Heart left ventricle (tissue), 16 donors: ENCODE data around the gene TENT5A. TPM values are rescaled to one million over a fixed set of nuclear protein-coding genes. Genes with fewer than 3 reads are reported as not detected.

Source experiments
- ATAC-seq, 4 donors: fragments of 200-7000 bp; cut with Tn5 transposase; one replicate each; pipeline ENCODE4 v1.9.1; 2020 to 2022; ENCODE audit warnings: moderate library complexity in 4 of 4, mild to moderate bottlenecking in 3 of 4, moderate number of reproducible peaks in 1 of 4
- DNase-seq, 5 donors: peaks; one replicate each; pipeline ENCODE4 v3.0.0-alpha.2; 2020
- H3K27ac ChIP-seq, 12 donors: fragments of 200-600 bp; sonication (generic) in 4 of 12; one replicate each; pipeline versions ENCODE4 v1.5.0 to v1.8.0; 2016 to 2022; ENCODE audit warnings: mild to moderate bottlenecking in 2 of 12
- H3K27me3 ChIP-seq, 9 donors: fragments of 200-600 bp; sonication (generic) in 2 of 9; one replicate each; pipeline versions ENCODE4 v1.5.1 to v1.8.0; 2016 to 2022; ENCODE audit warnings: mild to moderate bottlenecking in 3 of 9
- H3K36me3 ChIP-seq, 9 donors: fragments of 200-600 bp; sonication (generic) in 2 of 9; one replicate each; pipeline versions ENCODE4 v1.5.0 to v1.8.0; 2018 to 2022; ENCODE audit warnings: mild to moderate bottlenecking in 2 of 9
- H3K4me1 ChIP-seq, 12 donors: fragments of 200-600 bp; sonication (generic) in 4 of 12; one replicate each; pipeline versions ENCODE4 v1.5.0 to v1.8.0; 2016 to 2022; ENCODE audit warnings: mild to moderate bottlenecking in 3 of 12
- H3K4me3 ChIP-seq, 12 donors: fragments of 200-600 bp; sonication (generic) in 4 of 12; one replicate each; pipeline versions ENCODE4 v1.5.0 to v1.8.0; 2017 to 2022; ENCODE audit warnings: mild to moderate bottlenecking in 9 of 12, moderate library complexity in 4 of 12
- H3K9me3 ChIP-seq, 12 donors: fragments of 200-600 bp; sonication (generic) in 4 of 12; one replicate each; pipeline versions ENCODE4 v1.5.0 to v1.8.0; 2016 to 2022; ENCODE audit warnings: mild to moderate bottlenecking in 1 of 12
- CTCF ChIP-seq, 12 donors: fragments of 200-600 bp; sonication (generic) in 4 of 12; IDR thresholded peaks; one replicate each; pipeline versions ENCODE4 v1.5.0 to v1.8.0; 2018 to 2022; ENCODE audit warnings: antibody characterized with exemption in 12 of 12, mild to moderate bottlenecking in 5 of 12
- POLR2A ChIP-seq, 2 donors: fragments of 450-650 bp; IDR thresholded peaks; one replicate each; pipeline ENCODE4 v1.6.1; 2017; ENCODE audit warnings: antibody characterized with exemption in 2 of 2, mild to moderate bottlenecking in 2 of 2, moderate library complexity in 2 of 2
- WGBS, 4 donors: extraction: QIAGEN DNeasy Blood & Tissue Kit in 2 of 4; methylation state at CpG; one replicate each; pipeline versions ENCODE4 v1.1.5 to v1.1.7; 2013 to 2018; 5-methylcytosine and 5-hydroxymethylcytosine counted together
- intact Hi-C, 10 donors: fragments of 100-400 bp; cut with DNase I; formaldehyde crosslinking; loops; one replicate each; pipeline versions ENCODE4 v1.11.1 to v1.14.2; 2022
- polyA plus RNA-seq, 2 donors: library from polyadenylated mRNA; stranded (reverse); fragments of 200-250 nt; gene quantifications; one replicate each; pipeline ENCODE4 v1.2.3, GENCODE V29; 2013
- total RNA-seq, 9 donors: library from RNA; depleted of rRNA in 2 of 9; stranded (reverse); fragments of >200 nt in 2 of 9; fragmentation: NEBNext Ultra II Directional in 3 of 9; extraction: Animal tissue kit (Norgen Biotek cat#: 25700) in 3 of 9; gene quantifications; one replicate each; pipeline versions ENCODE4 v1.1.0 to v1.2.4, GENCODE V29; 2016 to 2023
- donor health status: ischemic (EF 13 %, LVEDD 7.1; RV severe dilation, severe dysfunction).
- donor health status: healthy with polysubstance abuse.
- donor health status: DM: no; HTN: yes; CAD: no.
- donor health status: DM: no; HTN: no; CAD: no.
- donor health status: ischemic (EF 25% LVEDD 6.9; RV normal size, moderate dysfunction).
- donor health status: ischemic (EF 25% LVEDD 5.7; RV mildly dilated, moderate dysfunction).
- donor health status: healthy.
- donor health status: DM: yes; HTN: yes; CAD: no.
- donor health status: ischemic (EF 35%, LVEDD 5.7; RV mildly dilated, moderate dysfunction).
- donor health status: nonischemic (EF 11% LVEDD 7.7; RV severe dilation, severe dysfunction).
- donor health status: DM: yes; HTN: yes; CAD: no.
- donor health status: PGD.
- donor health status: ischemic (EF 29% LVEDD 5.4; RV normal size, mild dysfunction).
- donor health status: nonischemic (EF 23%, LVEDD 6.1; RV moderate dilation, normal function).

Gene TENT5A
- total and polyA plus RNA-seq, 11 donors = 15.4 to 47.2 (median 40.2) TPM

GRCh38 chr6:81774542-81774941 is 22.1 kb upstream of the TENT5A start:
- H3K9me3 ChIP-seq = no peaks in the 10 kb centered on the region
- no peaks in the 10 kb centered on the region for H3K27me3 ChIP-seq
- no peak overlapping the region for H3K4me3 ChIP-seq
- no peak overlapping the region for H3K27ac ChIP-seq
- no peak for DNase-seq
- no peaks in the 10 kb centered on the region for H3K36me3 ChIP-seq
- intact Hi-C loops = no loop called here
- H3K4me1 ChIP-seq = no peaks in the 10 kb centered on the region
- WGBS, 4 donors = 86 to 94% (median 92%) methylated on average over 2 of the region's 2 CpGs
- ATAC-seq = no peak
- TF ChIP-seq POLR2A (IDR thresholded peaks at IDR 0.05) = no peak
- TF ChIP-seq CTCF (IDR thresholded peaks at IDR 0.05) = no peak

GRCh38 chr6:81773887-81774286 is 21.4 kb upstream of the TENT5A start:
- H3K4me3 ChIP-seq = no peak overlapping the region
- H3K27me3 ChIP-seq = no peaks in the 10 kb centered on the region
- H3K36me3 ChIP-seq = no peaks in the 10 kb centered on the region
- no peak overlapping the region for H3K27ac ChIP-seq
- H3K9me3 ChIP-seq = no peaks in the 10 kb centered on the region
- ATAC-seq = no peak
- TF ChIP-seq POLR2A (IDR thresholded peaks at IDR 0.05) = no peak
- no peak for TF ChIP-seq CTCF (IDR thresholded peaks at IDR 0.05)
- DNase-seq = no peak
- intact Hi-C loops = no loop called here
- 94 to 97% (median 97%) methylated on average over 2 of the region's 2 CpGs for WGBS, 4 donors
- H3K4me1 ChIP-seq = no peaks in the 10 kb centered on the region

- Histone ChIP-seq H3K4me1 (peaks cover 0 to 2% (median 0%) of the 10 kb centered on the region in 12 donors), H3K4me3 (no peak overlapping the region), H3K9me3 (no peaks in the 10 kb centered on the region), H3K27ac (no peak overlapping the region), H3K36me3 (no peaks in the 10 kb centered on the region), H3K27me3 (no peaks in the 10 kb centered on the region)
- ATAC-seq = no peak
- intact Hi-C loops = no loop called here
- DNase-seq = no peak
- no peak for TF ChIP-seq POLR2A (IDR thresholded peaks at IDR 0.05)
- no peak for TF ChIP-seq CTCF (IDR thresholded peaks at IDR 0.05)
- WGBS, 4 donors = 70 to 86% (median 79%) methylated on average over 2 of the region's 2 CpGs
Observed at GRCh38 chr6:81772741-81773140, 20.3 kb upstream of the TENT5A start.

- WGBS, 4 donors = 63 to 81% (median 72%) methylated on average over 1 of the region's 1 CpG
Observed at GRCh38 chr6:81771097-81771496, 18.6 kb upstream of the TENT5A start.

More at GRCh38 chr6:81771097-81771496, 18.6 kb upstream of the TENT5A start:
- ATAC-seq (no peak), DNase-seq (no peak)
- H3K36me3 ChIP-seq = no peaks in the 10 kb centered on the region
- H3K4me1 ChIP-seq = peaks cover 0 to 19% (median 8%) of the 10 kb centered on the region in 12 donors
- H3K27ac ChIP-seq = no peak overlapping the region
- no peaks in the 10 kb centered on the region for H3K9me3 ChIP-seq
- intact Hi-C loops = no loop called here
- no peak for TF ChIP-seq CTCF (IDR thresholded peaks at IDR 0.05)
- TF ChIP-seq POLR2A (IDR thresholded peaks at IDR 0.05) = no peak
- no peak overlapping the region for H3K4me3 ChIP-seq
- no peaks in the 10 kb centered on the region for H3K27me3 ChIP-seq
